OCI-LY1 (cell line): ENCODE data around the gene SLC5A4.

Source experiments
- H2AFZ ChIP-seq: fragments of 200-600 bp; sonication (generic), shearing (Covaris generic); 2 replicates; pipeline ENCODE4 v1.6.0; 2014; ENCODE audit warnings: antibody characterized with exemption, mild to moderate bottlenecking, low read length
- H3F3A ChIP-seq: fragments of 200-600 bp; sonication (generic), shearing (Covaris generic); 2 replicates; pipeline ENCODE4 v1.6.0; 2014; ENCODE audit warnings: mild to moderate bottlenecking, antibody characterized with exemption, low read length, moderate library complexity; ENCODE audit not compliant: insufficient read depth
- H3K27ac ChIP-seq: fragments of 200-600 bp; sonication (generic); 2 replicates; pipeline ENCODE4 v1.5.1; 2014; ENCODE audit warnings: low read length, mixed run types, mild to moderate bottlenecking, low read depth; ENCODE audit not compliant: poor library complexity, severe bottlenecking
- H3K27me3 ChIP-seq: fragments of 200-600 bp; sonication (generic); 2 replicates; pipeline ENCODE4 v1.6.0; 2014; ENCODE audit warnings: antibody characterized with exemption, mild to moderate bottlenecking, low read length, moderate library complexity; ENCODE audit not compliant: insufficient read depth
- H3K36me3 ChIP-seq: fragments of 200-600 bp; sonication (generic); 2 replicates; pipeline ENCODE4 v1.6.1; 2014; ENCODE audit warnings: mild to moderate bottlenecking, antibody characterized with exemption, low read length, moderate library complexity, mixed read lengths; ENCODE audit not compliant: insufficient read depth
- H3K4me1 ChIP-seq: fragments of 200-600 bp; sonication (generic); 2 replicates; pipeline ENCODE4 v1.5.1; 2014; ENCODE audit warnings: mild to moderate bottlenecking, low read length, moderate library complexity; ENCODE audit not compliant: insufficient read depth, severe bottlenecking
- H3K4me2 ChIP-seq: fragments of 200-600 bp; sonication (generic), shearing (Covaris generic); 2 replicates; pipeline ENCODE4 v1.6.1; 2014; ENCODE audit warnings: low read length
- H3K4me3 ChIP-seq: fragments of 200-600 bp; sonication (generic); 2 replicates; pipeline ENCODE4 v1.5.1; 2014; ENCODE audit warnings: low read length, low read depth, mild to moderate bottlenecking, mixed read lengths; ENCODE audit not compliant: poor library complexity, severe bottlenecking
- H3K79me2 ChIP-seq: fragments of 200-600 bp; shearing (Covaris generic); 2 replicates; pipeline ENCODE4 v1.6.1; 2016; ENCODE audit warnings: mixed run types, low read length, mixed read lengths; ENCODE audit not compliant: insufficient read depth
- H3K9ac ChIP-seq: fragments of 200-600 bp; sonication (generic), shearing (Covaris generic); 2 replicates; pipeline ENCODE4 v1.6.1; 2014; ENCODE audit warnings: mild to moderate bottlenecking, low read length, mixed read lengths
- H3K9me2 ChIP-seq: fragments of 200-600 bp; sonication (generic), shearing (Covaris generic); 2 replicates; pipeline ENCODE4 v1.6.1; 2014; ENCODE audit warnings: low read depth, mild to moderate bottlenecking, low read length, mixed read lengths
- H3K9me3 ChIP-seq: fragments of 200-600 bp; shearing (Covaris generic); 2 replicates; pipeline ENCODE4 v1.6.1; 2014; ENCODE audit warnings: low read length, mixed read lengths
- H4K20me1 ChIP-seq: fragments of 200-600 bp; sonication (generic), shearing (Covaris generic); 2 replicates; pipeline ENCODE4 v1.6.0; 2016; ENCODE audit warnings: mild to moderate bottlenecking, low read length; ENCODE audit not compliant: insufficient read depth
- CTCF ChIP-seq: fragments of 200-600 bp; sonication (generic), shearing (Covaris generic); IDR thresholded peaks from 2 replicates; pipeline ENCODE4 v1.5.1; 2017; ENCODE audit warnings: mild to moderate bottlenecking, antibody characterized with exemption, low read length, moderate library complexity, mixed read lengths
- EZH2 ChIP-seq: fragments of 200-600 bp; sonication (generic), shearing (Covaris generic); IDR thresholded peaks from 2 replicates; pipeline ENCODE4 v1.8.0; 2017; ENCODE audit warnings: borderline replicate concordance, mixed run types, mild to moderate bottlenecking, antibody characterized with exemption, low read length, moderate library complexity, mixed read lengths

SLC5A4 gene

GRCh38 chr22:32205974-32206773 is 49.0 kb downstream of the SLC5A4 start:
- Histone ChIP-seq H3K27ac (no peak overlapping the region), H2AFZ (no peak overlapping the region), H3K9ac (no peak overlapping the region), H3K79me2 (no peaks in the 10 kb centered on the region), H3F3A (no peaks in the 10 kb centered on the region), H3K36me3 (no peaks in the 10 kb centered on the region), H3K9me2 (no peaks in the 10 kb centered on the region), H3K9me3 (no peaks in the 10 kb centered on the region), H3K4me2 (no peak overlapping the region), H3K4me1 (no peaks in the 10 kb centered on the region), H3K4me3 (no peak overlapping the region), H4K20me1 (no peaks in the 10 kb centered on the region), H3K27me3 (no peaks in the 10 kb centered on the region)
- TF ChIP-seq EZH2 (no peak), CTCF (no peak)

GRCh38 chr22:32204856-32205722 is 50.1 kb downstream of the SLC5A4 start, which contains the start of gene RFPL2:
TSS of gene RFPL2 (minus strand) at chr22:32205073. CDS start at chr22:32202451, 2,622 bp downstream.
- no peak within 1 kb of the TSS for H3K27ac ChIP-seq
- H3K9me2 ChIP-seq = no peaks in the 10 kb centered on the region
- H4K20me1 ChIP-seq = no peaks in the 10 kb centered on the region
- no peaks in the 10 kb centered on the region for H3K79me2 ChIP-seq
- TF ChIP-seq CTCF (no peak), EZH2 (no peak)
- H3K4me1 ChIP-seq = no peaks in the 10 kb centered on the region
- H3K9me3 ChIP-seq = no peaks in the 10 kb centered on the region
- H3K36me3 ChIP-seq = no peaks in the 10 kb centered on the region
- H2AFZ ChIP-seq = no peak within 1 kb of the TSS
- H3F3A ChIP-seq = no peaks in the 10 kb centered on the region
- H3K4me3 ChIP-seq = no peak within 1 kb of the TSS
- no peak within 1 kb of the TSS for H3K9ac ChIP-seq
- no peak within 1 kb of the TSS for H3K4me2 ChIP-seq
- no peaks in the 10 kb centered on the region for H3K27me3 ChIP-seq

GRCh38 chr22:32204040-32204855 is 50.9 kb downstream of the SLC5A4 start:
- Histone ChIP-seq H3K9me2 (no peaks in the 10 kb centered on the region), H3K36me3 (no peaks in the 10 kb centered on the region), H3K9ac (no peak overlapping the region), H3K27ac (no peak overlapping the region), H3K4me1 (no peaks in the 10 kb centered on the region), H2AFZ (no peak overlapping the region), H3K4me3 (no peak overlapping the region), H3K79me2 (no peaks in the 10 kb centered on the region), H3K4me2 (no peak overlapping the region), H4K20me1 (no peaks in the 10 kb centered on the region), H3K9me3 (no peaks in the 10 kb centered on the region), H3K27me3 (no peaks in the 10 kb centered on the region), H3F3A (no peaks in the 10 kb centered on the region)
- TF ChIP-seq EZH2 = no peak
- TF ChIP-seq CTCF = no peak
